K562 (cell line): ENCODE data around the gene SMAD4. TPM values are rescaled to one million over a fixed set of nuclear protein-coding genes. Genes with fewer than 3 reads are reported as not detected.

Source experiments
- ATAC-seq: fragments of 200-7000 bp; cut with Tn5 transposase; 3 replicates; pipeline ENCODE4 v1.9.1; 2020; ENCODE audit warnings: moderate library complexity
- BruUV-seq: library from RNA; stranded (reverse); fragments of 400-500 nt; replicated peaks from 2 replicates; lab custom pipeline; 2021; lab: Mats Ljungman, UMichigan
- CTCF ChIA-PET: fragments of 300-600 bp; formaldehyde crosslinking; extraction: SDS; loops from one replicate; lab custom pipeline; 2021; ENCODE audit warnings: low intra/inter-chr PET ratio; lab: Yijun Ruan, JAX
- POLR2A ChIA-PET: fragments of 300-600, 350-650 bp; sonication (Branson Sonifier 250); formaldehyde crosslinking; extraction: SDS; loops from one replicate; lab custom pipeline; 2021; ENCODE audit warnings: antibody characterized with exemption, inconsistent platforms; lab: Yijun Ruan, JAX
- DNase-seq, 4 experiments: peaks; one replicate each; pipeline versions ENCODE4 v3.0.0 to v3.0.0-alpha.2; 2011 to 2018; ENCODE audit warnings: low spot score in 3 of 4, mixed read lengths in 3 of 4; ENCODE audit errors: extremely low read depth in 1 of 4
- FAIRE-seq: peaks from 2 replicates; lab custom pipeline; 2011; peaks lifted over from hg19 to GRCh38; lab: Jason Lieb, UNC
- H2AFZ ChIP-seq: 2 replicates; pipeline ENCODE4 v1.6.0; 2011; ENCODE audit warnings: low read depth, low read length, control low read depth, inconsistent platforms
- H3K27ac ChIP-seq: fragments of 200-600 bp; 3 replicates; pipeline ENCODE4 v1.8.0; 2011; ENCODE audit warnings: low read depth, mild to moderate bottlenecking, control low read depth, inconsistent platforms, low read length, moderate library complexity, mixed read lengths; ENCODE audit errors: extremely low read depth
- H3K27me3 ChIP-seq, 2 experiments: fragments of 300-600 bp in 1 of 2; 2 replicates in 1 of 2; 3 replicates in 1 of 2; pipeline versions ENCODE4 v1.6.0 to v1.8.0; 2011; ENCODE audit warnings: inconsistent platforms in 2 of 2, low read length in 2 of 2, mild to moderate bottlenecking in 1 of 2, mixed read lengths in 1 of 2, moderate library complexity in 1 of 2; ENCODE audit not compliant: control insufficient read depth in 2 of 2, insufficient read depth in 2 of 2
- H3K36me3 ChIP-seq: fragments of 300-600 bp; 3 replicates; pipeline ENCODE4 v1.8.0; 2011; ENCODE audit warnings: mild to moderate bottlenecking, low read length, inconsistent platforms; ENCODE audit not compliant: control insufficient read depth, insufficient read depth
- H3K4me1 ChIP-seq, 2 experiments: fragments of 200-600 bp in 1 of 2; replicated peaks in 1 of 2; 2 replicates in 1 of 2; 3 replicates in 1 of 2; pipeline versions ENCODE4 v1.5.1 to v1.8.0; 2011; ENCODE audit warnings: inconsistent platforms in 2 of 2, low read length in 2 of 2, mild to moderate bottlenecking in 1 of 2, mixed read lengths in 1 of 2, moderate library complexity in 1 of 2; ENCODE audit not compliant: control insufficient read depth in 2 of 2, insufficient read depth in 2 of 2
- H3K4me2 ChIP-seq: 2 replicates; pipeline ENCODE4 v1.6.1; 2011; ENCODE audit warnings: low read length, control low read depth, inconsistent platforms, mixed read lengths; ENCODE audit not compliant: insufficient read depth
- H3K4me3 ChIP-seq: fragments of 200-600 bp; sonication (generic), shearing (Covaris generic); 2 replicates; pipeline ENCODE4 v1.5.1; 2016; ENCODE audit warnings: control low read depth, inconsistent platforms
- H3K79me2 ChIP-seq: fragments of 200-600 bp; 3 replicates; pipeline ENCODE4 v1.8.0; 2011; ENCODE audit warnings: low read length, inconsistent platforms; ENCODE audit not compliant: control insufficient read depth, insufficient read depth
- H3K9ac ChIP-seq, 2 experiments: 2 replicates each; pipeline versions ENCODE4 v1.6.0 to v1.6.1; 2011; ENCODE audit warnings: low read depth in 2 of 2, low read length in 2 of 2, control low read depth in 1 of 2, inconsistent platforms in 1 of 2, mild to moderate bottlenecking in 1 of 2, mixed read lengths in 1 of 2; ENCODE audit not compliant: insufficient read depth in 1 of 2
- H3K9me1 ChIP-seq: one replicate; pipeline ENCODE4 v1.6.0; 2011; ENCODE audit warnings: inconsistent platforms, mild to moderate bottlenecking, low read length, moderate library complexity; ENCODE audit not compliant: control insufficient read depth, insufficient read depth
- H3K9me3 ChIP-seq: replicated peaks from 2 replicates; pipeline ENCODE4 v1.5.1; 2011; ENCODE audit warnings: low read depth, low read length, inconsistent platforms; ENCODE audit not compliant: control insufficient read depth, insufficient read depth
- H4K20me1 ChIP-seq: replicated peaks from 2 replicates; pipeline ENCODE4 v1.6.1; 2011; ENCODE audit warnings: low read length, inconsistent platforms, mixed read lengths; ENCODE audit not compliant: control insufficient read depth, insufficient read depth
- FOXM1 ChIP-seq, 2 experiments: fragments of 450-650 bp in 1 of 2; sonication (generic) in 1 of 2; formaldehyde crosslinking in 1 of 2; IDR thresholded peaks; 2 replicates each; pipeline versions ENCODE4 v1.6.1 to v1.9.0; 2017 to 2022; ENCODE audit warnings: low read depth in 2 of 2, mild to moderate bottlenecking in 2 of 2, missing genetic modification reagents in 1 of 2, moderate library complexity in 1 of 2
- HLTF ChIP-seq: fragments of 450-650 bp; IDR thresholded peaks from 2 replicates; pipeline ENCODE4 v1.6.1; 2016
- MYBL2 ChIP-seq, 2 experiments: fragments of 450-650 bp in 1 of 2; sonication (generic) in 1 of 2; formaldehyde crosslinking in 1 of 2; IDR thresholded peaks; 2 replicates each; pipeline versions ENCODE4 v1.6.1 to v1.8.1; 2017 to 2022; ENCODE audit warnings: borderline replicate concordance in 1 of 2, inconsistent platforms in 1 of 2, low read depth in 1 of 2, mild to moderate bottlenecking in 1 of 2, missing genetic modification reagents in 1 of 2, moderate library complexity in 1 of 2
- NELFE ChIP-seq: IDR thresholded peaks from 2 replicates; pipeline ENCODE4 v1.6.1; 2011; ENCODE audit warnings: mild to moderate bottlenecking; ENCODE audit not compliant: insufficient read depth, insufficient read length
- RBM25 ChIP-seq: fragments of 200-400 bp; formaldehyde crosslinking; IDR thresholded peaks from 2 replicates; pipeline ENCODE4 v1.6.1; 2018; ENCODE audit warnings: low read length, low read depth, moderate library complexity; ENCODE audit not compliant: severe bottlenecking
- RHOXF2B ChIP-seq: fragments of 250-450 bp; sonication (Bioruptor Pico); conservative IDR thresholded peaks from 2 replicates; pipeline ENCODE4 v1.5.1; 2021
- ZNF253 ChIP-seq: fragments of 250-450 bp; sonication (Bioruptor Pico); conservative IDR thresholded peaks from 2 replicates; pipeline ENCODE4 v1.6.1; 2021; ENCODE audit warnings: mild to moderate bottlenecking
- WGBS: fragments of 100-300 bp; shearing (Covaris generic); methylation state at CpG from one replicate; pipeline ENCODE4 v1.1.6; 2016; ENCODE audit warnings: low coverage, mixed read lengths; ENCODE audit not compliant: insufficient coverage; ENCODE audit errors: missing lambda C conversion rate; 5-methylcytosine and 5-hydroxymethylcytosine counted together
- in situ Hi-C: fragments of 300-500 bp; cut with MboI; formaldehyde crosslinking; loops from 4 replicates; pipeline ENCODE4 v1.15.0; 2018; ENCODE audit warnings: inconsistent platforms, mixed read lengths
- intact Hi-C: fragments of 100-400 bp; cut with micrococcal nuclease; formaldehyde crosslinking; loops from 2 replicates; pipeline ENCODE4 v1.14.2; 2022
- polyA plus RNA-seq, 8 experiments: library from polyadenylated mRNA; depleted of rRNA in 4 of 8; stranded (reverse) in 5 of 8; unstranded in 3 of 8; fragments of >200 nt; fragmentation: Nextera tagmentation in 2 of 8; fragmentation: Illumina TruSeq in 1 of 8; extraction: Ambion mirVana in 2 of 8; extraction: Trizol in 1 of 8; gene quantifications; 2 replicates each; pipeline versions ENCODE4 v1.2.1 to v1.2.3, GENCODE V29; 2011 to 2014; ENCODE audit warnings: inconsistent platforms in 1 of 8, missing spikeins in 1 of 8
- total RNA-seq, 7 experiments: library from RNA; depleted of rRNA in 6 of 7; stranded (reverse); fragments of >200 nt in 6 of 7; fragmentation: Illumina TruSeq in 2 of 7; extraction: Trizol in 2 of 7; gene quantifications; 2 replicates each; pipeline versions ENCODE4 v1.2.1 to v1.2.3, GENCODE V29; 2011 to 2021; ENCODE audit warnings: low replicate concordance in 1 of 7
- TF ChIP-seq, protein P1 (sequence below): fragments of 250-450 bp; sonication (Bioruptor Pico); IDR thresholded peaks from 2 replicates; pipeline ENCODE4 v1.4.0; 2020; ENCODE audit warnings: mild to moderate bottlenecking, moderate library complexity

The SMAD4 gene
- total and polyA plus RNA-seq, 9 of the 15 experiments (the other 6 are each of a cell fraction or from before 2014, with no cell fraction given), result 5.7 to 55.0 (median 39.4) TPM

GRCh38 chr18:51083398-51083797 is 53.4 kb downstream of the SMAD4 start:
- no peak overlapping the region for H3K27ac ChIP-seq
- H4K20me1 ChIP-seq, result no peaks in the 10 kb centered on the region
- ChIA-PET POLR2A (no interaction called here), CTCF (no interaction called here)
- no peaks in the 10 kb centered on the region for H3K79me2 ChIP-seq
- intact Hi-C loops (no loop called here), in situ Hi-C loops (no loop called here)
- H3K9me3 ChIP-seq, result 0 out of 2 replicates have a peak, but pooled peaks cover 2% of the 10 kb centered on the region
- 100% methylated on average over 1 of the region's 1 CpG for WGBS
- DNase-seq (no peak), FAIRE-seq (no peak), ATAC-seq (no peak)
- no peak overlapping the region for H3K4me3 ChIP-seq
- H3K9me1 ChIP-seq, result no peaks in the 10 kb centered on the region
- no peak overlapping the region for H3K9ac ChIP-seq
- peaks cover 53% of the 10 kb centered on the region; the same call in 2 of the 3 replicates for H3K36me3 ChIP-seq
- H3K27me3 ChIP-seq, result no peaks in the 10 kb centered on the region
- no peaks in the 10 kb centered on the region for H3K4me1 ChIP-seq
- no TSS peak for BruUV-seq
- H2AFZ ChIP-seq, result no peak overlapping the region
- no peak for TF ChIP-seq FOXM1 (IDR thresholded peaks at IDR 0.05; ENCODE audit: low read depth)
- no peak for TF ChIP-seq FOXM1 (CRISPR knock-in tag; IDR thresholded peaks at IDR 0.05; ENCODE audit: low read depth)
- TF ChIP-seq MYBL2 (IDR thresholded peaks at IDR 0.05; ENCODE audit: low read depth), result no peak
- no peak for TF ChIP-seq MYBL2 (CRISPR knock-in tag; IDR thresholded peaks at IDR 0.05; ENCODE audit: borderline replicate concordance)
- TF ChIP-seq, all 486 proteins: peak for 0
- H3K4me2 ChIP-seq, result no peak overlapping the region

DNA sequence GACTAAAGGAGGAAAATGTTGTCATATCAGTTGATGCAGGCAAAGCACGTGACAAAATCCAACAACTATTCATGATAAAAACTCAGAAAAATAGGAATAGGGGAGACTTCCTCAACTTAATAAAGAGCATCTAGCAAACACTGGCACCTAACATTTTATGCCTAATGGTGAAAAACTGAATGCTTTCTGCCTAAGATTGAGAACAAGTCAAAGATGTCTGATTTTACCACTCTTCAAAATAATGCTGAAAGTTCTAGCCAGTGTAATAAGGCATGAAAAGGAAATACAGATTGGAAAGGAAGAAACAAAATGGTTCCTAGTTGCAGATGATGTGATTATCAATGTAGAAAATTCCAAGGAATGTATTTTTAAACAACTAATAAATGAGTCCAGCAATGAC is 58.4 kb downstream of the SMAD4 start:
- Histone ChIP-seq H3K36me3 (peaks cover 22% of the 10 kb centered on the region; the same call in 2 of the 3 replicates), H4K20me1 (no peaks in the 10 kb centered on the region), H3K79me2 (no peaks in the 10 kb centered on the region), H3K4me1 (no peaks in the 10 kb centered on the region), H3K27ac (no peak overlapping the region), H3K9me3 (0 out of 2 replicates have a peak, but pooled peaks cover 4% of the 10 kb centered on the region), H2AFZ (no peak overlapping the region), H3K4me3 (no peak overlapping the region), H3K9ac (no peak overlapping the region), H3K4me2 (no peak overlapping the region), H3K9me1 (no peaks in the 10 kb centered on the region), H3K27me3 (no peaks in the 10 kb centered on the region)
- in situ Hi-C loops, result no loop called here
- no peak for FAIRE-seq
- intact Hi-C loops, result no loop called here
- ATAC-seq, result no peak
- DNase-seq, result no peak
- POLR2A ChIA-PET, result interaction anchor here (0.6 kb wide), 1 partner anchor 62 kb away, joined by 3 read pairs; no protein-coding TSS in a partner anchor
- WGBS, result 100% methylated on average over 1 of the region's 1 CpG
- no TSS peak for BruUV-seq
- CTCF ChIA-PET, result no interaction called here
- TF ChIP-seq, protein P1, sequence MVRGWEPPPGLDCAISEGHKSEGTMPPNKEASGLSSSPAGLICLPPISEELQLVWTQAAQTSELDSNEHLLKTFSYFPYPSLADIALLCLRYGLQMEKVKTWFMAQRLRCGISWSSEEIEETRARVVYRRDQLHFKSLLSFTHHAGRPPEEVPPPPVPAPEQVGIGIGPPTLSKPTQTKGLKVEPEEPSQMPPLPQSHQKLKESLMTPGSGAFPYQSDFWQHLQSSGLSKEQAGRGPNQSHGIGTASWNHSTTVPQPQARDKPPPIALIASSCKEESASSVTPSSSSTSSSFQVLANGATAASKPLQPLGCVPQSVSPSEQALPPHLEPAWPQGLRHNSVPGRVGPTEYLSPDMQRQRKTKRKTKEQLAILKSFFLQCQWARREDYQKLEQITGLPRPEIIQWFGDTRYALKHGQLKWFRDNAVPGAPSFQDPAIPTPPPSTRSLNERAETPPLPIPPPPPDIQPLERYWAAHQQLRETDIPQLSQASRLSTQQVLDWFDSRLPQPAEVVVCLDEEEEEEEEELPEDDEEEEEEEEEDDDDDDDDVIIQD, result no peak
- no peak for TF ChIP-seq ZNF253 (CRISPR knock-in tag)
- TF ChIP-seq NELFE, result no peak
- TF ChIP-seq HLTF, result no peak
- TF ChIP-seq RHOXF2B (CRISPR knock-in tag), result no peak
- TF ChIP-seq RBM25, result peak; percentile 45
